Activated B cell treated with CpG ODN at 0.5 μM for 24 hours (primary cell): ENCODE data around the gene LONRF2. TPM values are rescaled to one million over a fixed set of nuclear protein-coding genes. Genes with fewer than 3 reads are reported as not detected.

Experiments
- ATAC-seq: fragments of 200-7000 bp; cut with Tn5 transposase; one replicate; pipeline ENCODE4 v1.10.0; 2021; ENCODE audit warnings: low read depth, mild to moderate bottlenecking, moderate library complexity
- CTCF ChIA-PET: fragments of 350-600 bp; sonication (Branson Sonifier 250); formaldehyde crosslinking; loops from one replicate; lab custom pipeline; 2021; ENCODE audit warnings: antibody characterized with exemption; lab: Charles Lee
- POLR2A ChIA-PET: fragments of 350-600 bp; sonication (Branson Sonifier 250); formaldehyde crosslinking; loops from one replicate; lab custom pipeline; 2021; ENCODE audit warnings: antibody characterized with exemption; lab: Charles Lee
- DNase-seq: peaks from one replicate; pipeline ENCODE4 v3.0.0; 2022
- H3K27ac Mint-ChIP-seq: one replicate; pipeline ENCODE4 v1.8.0; 2020; ENCODE audit warnings: mixed read lengths
- H3K27me3 Mint-ChIP-seq: one replicate; pipeline ENCODE4 v1.8.0; 2021; ENCODE audit warnings: mixed read lengths
- H3K36me3 Mint-ChIP-seq: one replicate; pipeline ENCODE4 v1.8.0; 2021; ENCODE audit warnings: low read depth, mixed read lengths
- H3K4me1 Mint-ChIP-seq: one replicate; pipeline ENCODE4 v1.8.0; 2021; ENCODE audit warnings: mixed read lengths
- H3K4me3 Mint-ChIP-seq: one replicate; pipeline ENCODE4 v1.8.0; 2020; ENCODE audit warnings: mild to moderate bottlenecking, mixed read lengths
- H3K9me3 Mint-ChIP-seq: one replicate; pipeline ENCODE4 v1.8.0; 2020; ENCODE audit warnings: mixed read lengths
- intact Hi-C: fragments of 100-400 bp; cut with micrococcal nuclease; formaldehyde crosslinking; loops from one replicate; pipeline ENCODE4 v1.15.1; 2024
- total RNA-seq: library from RNA; stranded (reverse); gene quantifications from 2 replicates; pipeline ENCODE4 v1.2.3, GENCODE V29; 2022
- TF ChIP-seq, protein P1 (sequence below): fragments of 200-600 bp; IDR thresholded peaks from one replicate; pipeline ENCODE4 v1.8.0; 2022; ENCODE audit warnings: antibody characterized with exemption, mild to moderate bottlenecking

Gene LONRF2
- total RNA-seq, 1 donor from 2014 or later, result 0.09 TPM

DNA sequence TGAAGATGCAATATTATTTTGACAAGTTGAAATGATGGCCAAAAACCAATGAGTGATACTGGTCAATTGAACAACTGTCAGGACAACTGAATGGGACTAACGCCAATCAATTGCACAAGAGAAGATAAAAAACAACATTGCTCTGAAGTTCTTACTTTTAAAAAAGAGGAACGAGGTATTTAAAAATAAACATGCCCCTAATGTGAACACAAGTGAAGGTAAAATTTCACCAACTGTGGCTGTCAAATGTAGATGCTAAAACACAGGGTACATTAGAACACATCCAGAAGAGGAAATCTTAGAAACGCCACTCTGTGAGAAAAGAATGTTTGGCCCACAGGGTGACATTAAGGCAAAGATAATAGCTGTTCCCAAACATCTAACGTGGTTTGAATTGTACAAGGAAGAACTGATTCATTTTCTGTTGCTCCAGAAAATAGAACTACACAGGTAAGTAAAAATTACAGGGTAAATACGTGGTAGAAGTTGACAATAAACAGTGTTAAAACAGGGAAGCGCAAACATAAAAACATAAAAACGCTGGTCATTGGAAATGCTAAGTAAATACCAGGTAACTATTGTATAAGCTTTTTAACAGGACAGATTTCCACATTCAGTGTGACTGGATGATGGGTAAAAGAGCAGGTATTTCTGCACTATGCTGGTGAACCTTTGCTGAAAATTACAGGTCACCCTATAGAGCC lies 20.3 kb downstream of the LONRF2 start:
- no peak for ATAC-seq
- intact Hi-C loops, result no loop called here
- H3K4me3 Mint-ChIP-seq, result no peak overlapping the region
- H3K36me3 Mint-ChIP-seq, result no peaks in the 10 kb centered on the region
- no peak overlapping the region for H3K27ac Mint-ChIP-seq
- no peaks in the 10 kb centered on the region for H3K4me1 Mint-ChIP-seq
- TF ChIP-seq, protein P1, sequence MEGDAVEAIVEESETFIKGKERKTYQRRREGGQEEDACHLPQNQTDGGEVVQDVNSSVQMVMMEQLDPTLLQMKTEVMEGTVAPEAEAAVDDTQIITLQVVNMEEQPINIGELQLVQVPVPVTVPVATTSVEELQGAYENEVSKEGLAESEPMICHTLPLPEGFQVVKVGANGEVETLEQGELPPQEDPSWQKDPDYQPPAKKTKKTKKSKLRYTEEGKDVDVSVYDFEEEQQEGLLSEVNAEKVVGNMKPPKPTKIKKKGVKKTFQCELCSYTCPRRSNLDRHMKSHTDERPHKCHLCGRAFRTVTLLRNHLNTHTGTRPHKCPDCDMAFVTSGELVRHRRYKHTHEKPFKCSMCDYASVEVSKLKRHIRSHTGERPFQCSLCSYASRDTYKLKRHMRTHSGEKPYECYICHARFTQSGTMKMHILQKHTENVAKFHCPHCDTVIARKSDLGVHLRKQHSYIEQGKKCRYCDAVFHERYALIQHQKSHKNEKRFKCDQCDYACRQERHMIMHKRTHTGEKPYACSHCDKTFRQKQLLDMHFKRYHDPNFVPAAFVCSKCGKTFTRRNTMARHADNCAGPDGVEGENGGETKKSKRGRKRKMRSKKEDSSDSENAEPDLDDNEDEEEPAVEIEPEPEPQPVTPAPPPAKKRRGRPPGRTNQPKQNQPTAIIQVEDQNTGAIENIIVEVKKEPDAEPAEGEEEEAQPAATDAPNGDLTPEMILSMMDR, result no peak
- CTCF ChIA-PET, result no interaction called here
- DNase-seq, result no peak
- peaks cover 8% of the 10 kb centered on the region for H3K9me3 Mint-ChIP-seq
- H3K27me3 Mint-ChIP-seq, result peaks cover 14% of the 10 kb centered on the region
- POLR2A ChIA-PET, result no interaction called here

DNA sequence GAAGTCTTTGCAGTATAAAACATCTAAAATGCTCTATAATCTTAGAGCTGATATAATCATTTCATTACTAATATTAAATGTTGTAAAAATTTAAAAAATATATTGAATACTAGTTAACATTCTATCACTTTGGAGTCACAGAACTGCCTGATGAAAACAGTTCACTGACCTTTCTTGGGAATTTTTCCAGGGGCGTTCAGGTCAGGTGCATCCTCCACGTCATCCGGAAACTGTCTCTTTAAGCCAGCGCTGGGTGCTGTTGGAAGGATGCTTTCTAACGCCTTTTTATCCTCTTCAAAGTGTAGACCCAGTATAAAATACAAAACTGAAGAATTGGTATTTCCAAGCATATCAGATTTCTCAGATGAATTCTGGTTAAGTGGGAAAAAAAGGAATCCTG lies 22.8 kb downstream of the LONRF2 start:
- intact Hi-C loops, result no loop called here
- CTCF ChIA-PET, result no interaction called here
- H3K27me3 Mint-ChIP-seq, result peaks cover 15% of the 10 kb centered on the region

GRCh38 chr2:100297511-100297910 lies 24.8 kb downstream of the LONRF2 start:
- DNase-seq (no peak), ATAC-seq (no peak)
- no peaks in the 10 kb centered on the region for H3K4me1 Mint-ChIP-seq
- CTCF ChIA-PET, result no interaction called here
- POLR2A ChIA-PET, result no interaction called here
- no peaks in the 10 kb centered on the region for H3K36me3 Mint-ChIP-seq
- H3K27me3 Mint-ChIP-seq, result peaks cover 17% of the 10 kb centered on the region
- intact Hi-C loops, result no loop called here
- H3K9me3 Mint-ChIP-seq, result no peaks in the 10 kb centered on the region
- no peak overlapping the region for H3K27ac Mint-ChIP-seq
- TF ChIP-seq, protein P1, result no peak
- no peak overlapping the region for H3K4me3 Mint-ChIP-seq

More for the DNA sequence above, 22.8 kb downstream of the LONRF2 start:
- Mint-ChIP-seq H3K36me3 (no peaks in the 10 kb centered on the region), H3K4me3 (no peak overlapping the region), H3K27ac (no peak overlapping the region), H3K4me1 (no peaks in the 10 kb centered on the region), H3K9me3 (peaks cover 8% of the 10 kb centered on the region)
- DNase-seq (no peak), ATAC-seq (no peak)
- POLR2A ChIA-PET, result no interaction called here
- TF ChIP-seq, protein P1, result no peak

DNA sequence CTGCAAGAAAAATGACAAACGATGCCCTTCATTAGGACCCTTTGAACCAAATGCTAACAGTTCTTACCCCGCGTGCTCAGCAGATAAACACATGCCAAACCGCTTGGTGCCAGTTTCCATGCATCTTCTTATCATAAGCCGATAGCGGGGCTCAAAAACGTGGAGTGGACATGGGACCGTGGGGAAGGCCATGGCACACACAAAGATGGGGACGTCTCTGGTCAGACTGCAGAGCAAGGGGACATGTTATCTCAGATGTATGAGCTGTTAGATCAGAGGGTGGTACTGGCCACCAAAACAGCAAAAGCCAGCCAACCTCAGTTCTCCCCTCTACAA lies 28.2 kb downstream of the LONRF2 start:
- Mint-ChIP-seq H3K36me3 (no peaks in the 10 kb centered on the region), H3K4me3 (no peak overlapping the region), H3K27ac (no peak overlapping the region), H3K27me3 (peaks cover 19% of the 10 kb centered on the region), H3K9me3 (no peaks in the 10 kb centered on the region), H3K4me1 (no peaks in the 10 kb centered on the region)
- ATAC-seq (no peak), DNase-seq (no peak)
- POLR2A ChIA-PET, result no interaction called here
- CTCF ChIA-PET, result no interaction called here
- TF ChIP-seq, protein P1, result no peak
- intact Hi-C loops, result no loop called here

DNA sequence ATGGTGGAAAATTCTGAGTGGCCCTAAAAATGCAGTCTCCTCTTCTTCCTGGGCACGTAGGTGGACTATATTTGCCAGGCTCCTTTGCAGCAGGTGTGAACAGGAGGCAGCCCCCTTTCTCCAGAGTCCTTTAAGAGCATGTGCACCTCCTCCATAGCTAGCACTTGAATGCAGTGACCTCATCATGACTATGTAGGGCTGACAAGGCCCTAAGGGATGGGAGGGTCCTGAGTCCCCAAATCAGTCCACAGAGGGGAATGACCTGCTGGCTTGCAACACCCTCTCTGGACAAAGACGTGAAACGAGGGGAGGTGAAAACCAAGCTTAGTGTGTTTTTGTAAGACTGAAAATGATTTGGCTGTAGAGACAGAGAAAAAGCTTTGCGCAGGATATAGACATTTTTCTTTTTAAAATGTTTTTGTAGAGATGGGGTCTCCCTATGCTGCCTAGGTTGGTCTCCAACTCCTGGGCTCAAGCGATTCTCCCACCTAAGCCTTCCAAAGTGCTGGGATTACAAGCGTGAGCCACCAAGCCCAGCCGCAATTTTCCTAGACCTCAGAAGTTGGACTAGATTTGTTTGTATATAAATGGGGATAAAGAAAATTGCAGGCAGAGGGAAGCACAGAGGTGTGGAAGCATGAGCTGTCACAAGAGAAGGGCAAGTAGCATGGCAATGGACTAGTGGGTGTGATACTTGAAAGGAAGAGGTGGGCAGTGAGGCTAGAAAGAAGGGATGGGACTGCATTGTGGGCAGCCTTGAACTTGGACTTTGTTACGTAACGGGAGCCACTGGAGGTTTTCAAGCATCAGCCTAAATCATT lies 28.8 kb downstream of the LONRF2 start:
- H3K4me3 Mint-ChIP-seq, result no peak overlapping the region
- no peaks in the 10 kb centered on the region for H3K9me3 Mint-ChIP-seq
- CTCF ChIA-PET, result no interaction called here
- peaks cover 19% of the 10 kb centered on the region for H3K27me3 Mint-ChIP-seq
- H3K27ac Mint-ChIP-seq, result no peak overlapping the region
- intact Hi-C loops, result no loop called here
- POLR2A ChIA-PET, result no interaction called here
- TF ChIP-seq, protein P1, result no peak
- no peaks in the 10 kb centered on the region for H3K36me3 Mint-ChIP-seq
- ATAC-seq, result no peak
- DNase-seq, result no peak
- H3K4me1 Mint-ChIP-seq, result no peaks in the 10 kb centered on the region
